Liver (tissue), 9 donors: ENCODE data around the gene PEAK1. TPM values are rescaled to one million over a fixed set of nuclear protein-coding genes. Genes with fewer than 3 reads are reported as not detected.

Experiments used
- DNase-seq: peaks from one replicate; pipeline ENCODE4 v3.0.0-alpha.2; 2017; ENCODE audit warnings: low spot score
- H3K27ac ChIP-seq, 2 donors: one replicate each; pipeline ENCODE4 v1.7.0; 2013; ENCODE audit warnings: inconsistent platforms in 2 of 2, low read length in 2 of 2, control low read depth in 1 of 2, low read depth in 1 of 2, mild to moderate bottlenecking in 1 of 2
- H3K27me3 ChIP-seq, 4 donors: one replicate each; pipeline versions ENCODE4 v1.6.1 to v1.7.0; 2013; ENCODE audit warnings: low read length in 3 of 4, inconsistent platforms in 1 of 4, mild to moderate bottlenecking in 1 of 4, moderate library complexity in 1 of 4; ENCODE audit not compliant: control insufficient read depth in 4 of 4, insufficient read depth in 4 of 4
- H3K36me3 ChIP-seq, 4 donors: one replicate each; pipeline versions ENCODE4 v1.6.1 to v1.7.0; 2013; ENCODE audit warnings: low read length in 3 of 4, mild to moderate bottlenecking in 3 of 4, low read depth in 1 of 4, moderate library complexity in 1 of 4; ENCODE audit not compliant: control insufficient read depth in 4 of 4, insufficient read depth in 3 of 4
- H3K4me1 ChIP-seq, 4 donors: one replicate each; pipeline versions ENCODE4 v1.6.1 to v1.7.0; 2013; ENCODE audit warnings: low read length in 3 of 4, mild to moderate bottlenecking in 3 of 4, moderate library complexity in 1 of 4; ENCODE audit not compliant: control insufficient read depth in 4 of 4, insufficient read depth in 4 of 4
- H3K4me3 ChIP-seq, 3 donors: one replicate each; pipeline versions ENCODE4 v1.6.1 to v1.7.0; 2013; ENCODE audit warnings: low read length in 3 of 3, control low read depth in 1 of 3, low read depth in 1 of 3, mild to moderate bottlenecking in 1 of 3
- H3K9ac ChIP-seq, 2 donors: one replicate each; pipeline ENCODE4 v1.7.0; 2013; ENCODE audit warnings: low read length in 2 of 2, mild to moderate bottlenecking in 2 of 2, moderate library complexity in 2 of 2, control low read depth in 1 of 2, low read depth in 1 of 2
- H3K9me3 ChIP-seq, 4 donors: one replicate each; pipeline versions ENCODE4 v1.6.1 to v1.7.0; 2013; ENCODE audit warnings: low read length in 3 of 4; ENCODE audit not compliant: control insufficient read depth in 4 of 4
- ATF3 ChIP-seq: IDR thresholded peaks from 2 replicates; pipeline ENCODE4 v1.6.1; 2016; ENCODE audit warnings: antibody characterized with exemption
- CTCF ChIP-seq: fragments of 150-350 bp; IDR thresholded peaks from 2 replicates; pipeline ENCODE4 v1.5.1; 2017; ENCODE audit warnings: improper control_type of control experiment, low read depth, low read length; ENCODE audit not compliant: missing input control
- EGR1 ChIP-seq, 2 donors: IDR thresholded peaks; 2 replicates each; pipeline ENCODE4 v1.6.1; 2016 to 2018; ENCODE audit warnings: antibody characterized with exemption in 2 of 2, low read depth in 2 of 2
- FOXA1 ChIP-seq: IDR thresholded peaks from 2 replicates; pipeline ENCODE4 v1.6.1; 2016; ENCODE audit warnings: antibody characterized with exemption
- FOXA2 ChIP-seq: IDR thresholded peaks from 2 replicates; pipeline ENCODE4 v1.6.1; 2016; ENCODE audit warnings: antibody characterized with exemption
- GABPA ChIP-seq, 2 donors: IDR thresholded peaks in 1 of 2; conservative IDR thresholded peaks in 1 of 2; 2 replicates each; pipeline ENCODE4 v1.6.1; 2016; ENCODE audit warnings: antibody characterized with exemption in 2 of 2, mild to moderate bottlenecking in 1 of 2, moderate library complexity in 1 of 2
- HNF4A ChIP-seq, 2 donors: conservative IDR thresholded peaks; 2 replicates each; pipeline ENCODE4 v1.6.1; 2016; ENCODE audit warnings: antibody characterized with exemption in 2 of 2, mild to moderate bottlenecking in 2 of 2
- HNF4G ChIP-seq: IDR thresholded peaks from 2 replicates; pipeline ENCODE4 v1.6.1; 2016; ENCODE audit warnings: antibody characterized with exemption
- JUND ChIP-seq, 2 donors: IDR thresholded peaks; 2 replicates each; pipeline ENCODE4 v1.6.1; 2016; ENCODE audit warnings: antibody characterized with exemption in 2 of 2
- MAX ChIP-seq: IDR thresholded peaks from 2 replicates; pipeline ENCODE4 v1.6.1; 2016; ENCODE audit warnings: antibody characterized with exemption
- NR2F2 ChIP-seq: IDR thresholded peaks from 2 replicates; pipeline ENCODE4 v1.6.1; 2016; ENCODE audit warnings: antibody characterized with exemption
- RAD21 ChIP-seq, 2 donors: IDR thresholded peaks; 2 replicates each; pipeline ENCODE4 v1.6.1; 2016; ENCODE audit warnings: antibody characterized with exemption in 2 of 2, mild to moderate bottlenecking in 2 of 2
- REST ChIP-seq: IDR thresholded peaks from 2 replicates; pipeline ENCODE4 v1.6.1; 2016; ENCODE audit warnings: antibody characterized with exemption, mild to moderate bottlenecking
- RXRA ChIP-seq, 2 donors: IDR thresholded peaks; 2 replicates each; pipeline ENCODE4 v1.6.1; 2017 to 2018; ENCODE audit warnings: antibody characterized with exemption in 2 of 2, mild to moderate bottlenecking in 1 of 2
- SP1 ChIP-seq: IDR thresholded peaks from 2 replicates; pipeline ENCODE4 v1.6.1; 2018; ENCODE audit warnings: antibody characterized with exemption, mild to moderate bottlenecking
- TAF1 ChIP-seq: conservative IDR thresholded peaks from 2 replicates; pipeline ENCODE4 v1.6.1; 2016; ENCODE audit warnings: antibody characterized with exemption, mild to moderate bottlenecking
- YY1 ChIP-seq: IDR thresholded peaks from 2 replicates; pipeline ENCODE4 v1.6.1; 2016; ENCODE audit warnings: antibody characterized with exemption, mild to moderate bottlenecking
- ZBTB33 ChIP-seq: IDR thresholded peaks from 2 replicates; pipeline ENCODE4 v1.6.1; 2016; ENCODE audit warnings: antibody characterized with exemption
- WGBS: extraction: QIAGEN DNeasy Blood & Tissue Kit; methylation state at CpG from one replicate; pipeline ENCODE4 v1.1.7; 2013; 5-methylcytosine and 5-hydroxymethylcytosine counted together
- polyA plus RNA-seq, 2 donors: library from polyadenylated mRNA; stranded (reverse) in 1 of 2; unstranded in 1 of 2; fragments of 200-250 nt in 1 of 2; fragments of >200 nt in 1 of 2; fragmentation: Nextera tagmentation in 1 of 2; extraction: Ambion mirVana in 1 of 2; gene quantifications; one replicate each; pipeline versions ENCODE4 v1.2.1 to v1.2.3, GENCODE V29; 2013 to 2015
- total RNA-seq, 2 donors: library from RNA; depleted of rRNA; stranded (reverse); fragments of >200 nt; gene quantifications; one replicate each; pipeline ENCODE4 v1.2.3, GENCODE V29; 2014
- donor health status: healthy.
- donor health status: healthy.
- donor health status: healthy.
- donor health status: healthy.
- donor health status: healthy.

Gene PEAK1
- total and polyA plus RNA-seq, 4 donors = 1.8 to 14.9 (median 5.8) TPM

GRCh38 chr15:77112838-77113504, 306.9 kb downstream of the PEAK1 start:
- TF ChIP-seq SP1 (no peak), HNF4G (no peak), NR2F2 (no peak), JUND (IDR thresholded peaks at IDR 0.05) (no peak), ATF3 (no peak), TAF1 (no peak), EGR1 (IDR thresholded peaks at IDR 0.05; ENCODE audit: low read depth in 2 of 2) (no peak), HNF4A (conservative IDR thresholded peaks at IDR 0.05) (no peak), FOXA2 (no peak), FOXA1 (no peak), CTCF (no peak), REST (no peak), RAD21 (IDR thresholded peaks at IDR 0.05) (no peak), MAX (no peak), YY1 (no peak)
- no peaks in the 10 kb centered on the region for H3K27me3 ChIP-seq
- peaks cover 0 to 3% (median 0%) of the 10 kb centered on the region in 4 donors for H3K36me3 ChIP-seq
- no peaks in the 10 kb centered on the region for H3K9me3 ChIP-seq
- H3K27ac ChIP-seq = no peak overlapping the region
- H3K4me3 ChIP-seq = no peak overlapping the region
- DNase-seq = no peak
- no peaks in the 10 kb centered on the region for H3K4me1 ChIP-seq
- WGBS = 86% methylated on average over 2 of the region's 2 CpGs
- no peak overlapping the region for H3K9ac ChIP-seq

GRCh38 chr15:77111789-77112188, 308.1 kb downstream of the PEAK1 start:
- no peaks in the 10 kb centered on the region for H3K4me1 ChIP-seq
- WGBS = 98% methylated on average over 3 of the region's 3 CpGs
- no peak overlapping the region for H3K4me3 ChIP-seq
- H3K9ac ChIP-seq = no peak overlapping the region
- H3K9me3 ChIP-seq = no peaks in the 10 kb centered on the region
- H3K27me3 ChIP-seq = no peaks in the 10 kb centered on the region
- no peak for DNase-seq
- H3K36me3 ChIP-seq = peaks cover 0 to 3% (median 0%) of the 10 kb centered on the region in 4 donors
- H3K27ac ChIP-seq = no peak overlapping the region
- TF ChIP-seq GABPA (IDR thresholded peaks at IDR 0.05 in 1 of 2, conservative IDR thresholded peaks at IDR 0.05 in 1 of 2) (no peak), REST (no peak), FOXA1 (no peak), CTCF (no peak), EGR1 (IDR thresholded peaks at IDR 0.05; ENCODE audit: low read depth in 2 of 2) (no peak), HNF4A (conservative IDR thresholded peaks at IDR 0.05) (no peak), ZBTB33 (no peak), NR2F2 (no peak), RAD21 (IDR thresholded peaks at IDR 0.05) (no peak), RXRA (IDR thresholded peaks at IDR 0.05) (no peak), JUND (IDR thresholded peaks at IDR 0.05) (no peak), TAF1 (no peak), FOXA2 (no peak)
